H9 (cell line): ENCODE data around the gene HTN1. TPM values are rescaled to one million over a fixed set of nuclear protein-coding genes. Genes with fewer than 3 reads are reported as not detected.

Experiments
- DNase-seq: peaks from one replicate; pipeline ENCODE4 v3.0.0-alpha.2; 2017
- H2AFZ ChIP-seq: one replicate; pipeline ENCODE4 v1.6.1; 2013; ENCODE audit warnings: mild to moderate bottlenecking, low read length, control low read depth, moderate library complexity
- H2AK5ac ChIP-seq: 2 replicates; pipeline ENCODE4 v1.6.1; 2013; ENCODE audit warnings: low read length, control low read depth, mixed read lengths; ENCODE audit not compliant: insufficient read length
- H2BK120ac ChIP-seq: one replicate; pipeline ENCODE4 v1.6.1; 2013; ENCODE audit warnings: low read depth, mild to moderate bottlenecking, low read length, control low read depth, inconsistent platforms; ENCODE audit not compliant: poor library complexity, severe bottlenecking
- H2BK12ac ChIP-seq: 2 replicates; pipeline ENCODE4 v1.6.1; 2013; ENCODE audit warnings: low read length, control low read depth, mixed read lengths, low read depth; ENCODE audit not compliant: insufficient read length
- H2BK15ac ChIP-seq: 2 replicates; pipeline ENCODE4 v1.6.1; 2013; ENCODE audit warnings: low read depth, low read length, control low read depth
- H2BK20ac ChIP-seq: one replicate; pipeline ENCODE4 v1.6.1; 2013; ENCODE audit warnings: low read depth, mild to moderate bottlenecking, low read length, control low read depth, inconsistent platforms; ENCODE audit not compliant: poor library complexity, severe bottlenecking
- H2BK5ac ChIP-seq: 2 replicates; pipeline ENCODE4 v1.6.1; 2013; ENCODE audit warnings: low read length, control low read depth, mixed read lengths; ENCODE audit not compliant: insufficient read length
- H3K14ac ChIP-seq: 2 replicates; pipeline ENCODE4 v1.6.1; 2013; ENCODE audit warnings: low read length, control low read depth; ENCODE audit not compliant: insufficient read depth
- H3K18ac ChIP-seq: 2 replicates; pipeline ENCODE4 v1.6.1; 2013; ENCODE audit warnings: low read depth, mild to moderate bottlenecking, mixed read lengths, low read length, control low read depth; ENCODE audit not compliant: insufficient read length
- H3K23ac ChIP-seq: 2 replicates; pipeline ENCODE4 v1.6.1; 2013; ENCODE audit warnings: low read length, control low read depth, mixed read lengths, low read depth; ENCODE audit not compliant: insufficient read length
- H3K23me2 ChIP-seq: 2 replicates; pipeline ENCODE4 v1.6.1; 2013; ENCODE audit warnings: low read depth, mild to moderate bottlenecking, mixed read lengths, low read length, control low read depth; ENCODE audit not compliant: insufficient read length, poor library complexity, severe bottlenecking
- H3K27ac ChIP-seq: 2 replicates; pipeline ENCODE4 v1.5.1; 2013; ENCODE audit warnings: low read length, control low read depth, mixed read lengths, low read depth; ENCODE audit not compliant: insufficient read length
- H3K27me3 ChIP-seq: 2 replicates; pipeline ENCODE4 v1.6.1; 2013; ENCODE audit warnings: low read length, control low read depth, inconsistent platforms; ENCODE audit not compliant: insufficient read depth
- H3K4ac ChIP-seq: 2 replicates; pipeline ENCODE4 v1.6.1; 2013; ENCODE audit warnings: low read depth, mild to moderate bottlenecking, control low read depth, inconsistent platforms, low read length, moderate library complexity
- H3K4me1 ChIP-seq: 2 replicates; pipeline ENCODE4 v1.6.1; 2013; ENCODE audit warnings: low read length, control low read depth, inconsistent platforms; ENCODE audit not compliant: insufficient read depth
- H3K4me2 ChIP-seq: 2 replicates; pipeline ENCODE4 v1.6.1; 2013; ENCODE audit warnings: low read length, control low read depth, mixed read lengths; ENCODE audit not compliant: insufficient read length, insufficient read depth
- H3K56ac ChIP-seq: 2 replicates; pipeline ENCODE4 v1.6.1; 2013; ENCODE audit warnings: low read depth, mild to moderate bottlenecking, mixed read lengths, low read length, control low read depth; ENCODE audit not compliant: insufficient read length
- H3K79me1 ChIP-seq: 2 replicates; pipeline ENCODE4 v1.6.1; 2013; ENCODE audit warnings: low read depth, mild to moderate bottlenecking, moderate library complexity, low read length, control low read depth, inconsistent platforms; ENCODE audit not compliant: insufficient read depth, poor library complexity, severe bottlenecking
- H3K79me2 ChIP-seq: 2 replicates; pipeline ENCODE4 v1.6.1; 2013; ENCODE audit warnings: low read length, control low read depth, inconsistent platforms; ENCODE audit not compliant: insufficient read depth
- H3K9ac ChIP-seq: 2 replicates; pipeline ENCODE4 v1.6.1; 2013; ENCODE audit warnings: low read length, control low read depth, mixed read lengths; ENCODE audit not compliant: insufficient read length; ENCODE audit errors: extremely low read depth
- H3K9me3 ChIP-seq: one replicate; pipeline ENCODE4 v1.6.1; 2013; ENCODE audit warnings: low read depth, low read length, inconsistent platforms; ENCODE audit not compliant: control insufficient read depth
- H3T11ph ChIP-seq: one replicate; pipeline ENCODE4 v1.6.1; 2013; ENCODE audit warnings: mild to moderate bottlenecking, low read length, control low read depth, inconsistent platforms
- H4K20me1 ChIP-seq: one replicate; pipeline ENCODE4 v1.6.1; 2013; ENCODE audit not compliant: control insufficient read depth, insufficient read length, insufficient read depth
- H4K5ac ChIP-seq: 2 replicates; pipeline ENCODE4 v1.6.1; 2013; ENCODE audit warnings: low read depth, mild to moderate bottlenecking, mixed read lengths, low read length, control low read depth; ENCODE audit not compliant: insufficient read length
- H4K8ac ChIP-seq: replicated peaks from 2 replicates; pipeline ENCODE4 v1.6.1; 2013; ENCODE audit warnings: low read length, control low read depth, mixed read lengths, low read depth; ENCODE audit not compliant: insufficient read length
- H4K91ac ChIP-seq: 2 replicates; pipeline ENCODE4 v1.6.1; 2013; ENCODE audit warnings: low read depth, mild to moderate bottlenecking, moderate library complexity, mixed read lengths, low read length, control low read depth; ENCODE audit not compliant: insufficient read length
- H3K27ac Mint-ChIP-seq, 3 experiments: 2 replicates in 2 of 3; 3 replicates in 1 of 3; pipeline ENCODE4 v1.8.0; 2020 to 2021; ENCODE audit warnings: mixed read lengths in 3 of 3, mild to moderate bottlenecking in 1 of 3, moderate library complexity in 1 of 3
- H3K27me3 Mint-ChIP-seq: 2 replicates; pipeline ENCODE4 v1.8.0; 2021; ENCODE audit warnings: low read depth, mild to moderate bottlenecking, moderate library complexity, mixed read lengths
- H3K36me3 Mint-ChIP-seq, 3 experiments: 2 replicates in 2 of 3; 3 replicates in 1 of 3; pipeline ENCODE4 v1.8.0; 2020 to 2021; ENCODE audit warnings: low read depth in 3 of 3, mixed read lengths in 3 of 3; ENCODE audit not compliant: insufficient read depth in 1 of 3
- H3K4me1 Mint-ChIP-seq, 2 experiments: 2 replicates each; pipeline ENCODE4 v1.8.0; 2020; ENCODE audit warnings: mixed read lengths in 2 of 2
- H3K4me3 Mint-ChIP-seq, 2 experiments: 2 replicates in 1 of 2; 3 replicates in 1 of 2; pipeline ENCODE4 v1.8.0; 2020 to 2021; ENCODE audit warnings: mild to moderate bottlenecking in 2 of 2, mixed read lengths in 2 of 2, moderate library complexity in 1 of 2
- H3K9me3 Mint-ChIP-seq, 2 experiments: 2 replicates in 1 of 2; 3 replicates in 1 of 2; pipeline ENCODE4 v1.8.0; 2020; ENCODE audit warnings: mild to moderate bottlenecking in 2 of 2, mixed read lengths in 2 of 2, moderate library complexity in 1 of 2
- total RNA-seq: library from RNA; stranded (reverse); gene quantifications from 2 replicates; pipeline ENCODE4 v1.2.1, GENCODE V29; 2021
- TF ChIP-seq, protein P1 (sequence below): fragments of 200-600 bp; sonication (generic); conservative IDR thresholded peaks from 3 replicates; pipeline ENCODE4 v1.8.0; 2021; ENCODE audit warnings: antibody characterized with exemption, mild to moderate bottlenecking

Gene HTN1
- total RNA-seq, 1 experiment from 2014 or later, result not detected

DNA sequence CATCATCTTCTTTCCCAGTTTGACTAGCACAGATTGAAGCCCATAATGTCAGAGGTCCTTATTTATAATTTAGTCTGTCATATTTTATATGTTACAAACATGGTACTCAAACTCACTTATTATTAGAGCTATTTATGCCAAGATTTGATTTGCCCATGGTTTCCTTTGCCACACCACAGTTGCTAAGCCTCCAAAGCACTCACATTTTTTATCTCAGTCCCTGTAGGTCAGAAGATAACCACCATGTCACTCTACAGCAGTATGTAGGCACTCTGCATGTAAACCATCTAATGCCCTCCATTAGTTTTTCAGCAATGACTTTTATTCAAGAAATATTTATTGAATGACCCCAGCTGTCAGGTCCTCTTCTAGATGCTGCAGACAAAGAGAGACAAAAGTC, 47.7 kb upstream of the HTN1 start:
- Histone ChIP-seq H2BK120ac (no peak overlapping the region), H3T11ph (no peak overlapping the region), H3K79me2 (no peaks in the 10 kb centered on the region), H3K4me1 (no peaks in the 10 kb centered on the region), H3K4ac (no peak overlapping the region), H4K20me1 (no peaks in the 10 kb centered on the region), H3K23me2 (no peaks in the 10 kb centered on the region), H3K9me3 (no peaks in the 10 kb centered on the region), H3K27ac (no peak overlapping the region), H2AK5ac (no peak overlapping the region), H2BK12ac (no peak overlapping the region), H2BK5ac (no peak overlapping the region), H3K27me3 (no peaks in the 10 kb centered on the region), H3K18ac (no peak overlapping the region), H3K9ac (no peak overlapping the region), H4K8ac (no peak overlapping the region), H3K56ac (no peak overlapping the region), H4K5ac (no peak overlapping the region), H3K79me1 (no peaks in the 10 kb centered on the region), H2BK20ac (no peak overlapping the region), H3K4me2 (no peak overlapping the region), H2AFZ (no peak overlapping the region), H3K14ac (no peak overlapping the region), H4K91ac (no peak overlapping the region), H3K23ac (no peak overlapping the region), H2BK15ac (no peak overlapping the region)
- Mint-ChIP-seq H3K4me1 (peaks cover 0 to 4% of the 10 kb centered on the region in 2 experiments; a peak in 1 of 4 replicates), H3K9me3 (no peaks in the 10 kb centered on the region), H3K27me3 (no peaks in the 10 kb centered on the region), H3K36me3 (no peaks in the 10 kb centered on the region), H3K27ac (no peak overlapping the region), H3K4me3 (no peak overlapping the region)
- no peak for DNase-seq
- TF ChIP-seq, protein P1, sequence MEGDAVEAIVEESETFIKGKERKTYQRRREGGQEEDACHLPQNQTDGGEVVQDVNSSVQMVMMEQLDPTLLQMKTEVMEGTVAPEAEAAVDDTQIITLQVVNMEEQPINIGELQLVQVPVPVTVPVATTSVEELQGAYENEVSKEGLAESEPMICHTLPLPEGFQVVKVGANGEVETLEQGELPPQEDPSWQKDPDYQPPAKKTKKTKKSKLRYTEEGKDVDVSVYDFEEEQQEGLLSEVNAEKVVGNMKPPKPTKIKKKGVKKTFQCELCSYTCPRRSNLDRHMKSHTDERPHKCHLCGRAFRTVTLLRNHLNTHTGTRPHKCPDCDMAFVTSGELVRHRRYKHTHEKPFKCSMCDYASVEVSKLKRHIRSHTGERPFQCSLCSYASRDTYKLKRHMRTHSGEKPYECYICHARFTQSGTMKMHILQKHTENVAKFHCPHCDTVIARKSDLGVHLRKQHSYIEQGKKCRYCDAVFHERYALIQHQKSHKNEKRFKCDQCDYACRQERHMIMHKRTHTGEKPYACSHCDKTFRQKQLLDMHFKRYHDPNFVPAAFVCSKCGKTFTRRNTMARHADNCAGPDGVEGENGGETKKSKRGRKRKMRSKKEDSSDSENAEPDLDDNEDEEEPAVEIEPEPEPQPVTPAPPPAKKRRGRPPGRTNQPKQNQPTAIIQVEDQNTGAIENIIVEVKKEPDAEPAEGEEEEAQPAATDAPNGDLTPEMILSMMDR, result no peak
